Measurements from ENCODE around the gene LINGO1.
A peak's percentile ranks its signal among the peaks of the same experiment; 100 is the strongest.

Gene LINGO1, protein sequence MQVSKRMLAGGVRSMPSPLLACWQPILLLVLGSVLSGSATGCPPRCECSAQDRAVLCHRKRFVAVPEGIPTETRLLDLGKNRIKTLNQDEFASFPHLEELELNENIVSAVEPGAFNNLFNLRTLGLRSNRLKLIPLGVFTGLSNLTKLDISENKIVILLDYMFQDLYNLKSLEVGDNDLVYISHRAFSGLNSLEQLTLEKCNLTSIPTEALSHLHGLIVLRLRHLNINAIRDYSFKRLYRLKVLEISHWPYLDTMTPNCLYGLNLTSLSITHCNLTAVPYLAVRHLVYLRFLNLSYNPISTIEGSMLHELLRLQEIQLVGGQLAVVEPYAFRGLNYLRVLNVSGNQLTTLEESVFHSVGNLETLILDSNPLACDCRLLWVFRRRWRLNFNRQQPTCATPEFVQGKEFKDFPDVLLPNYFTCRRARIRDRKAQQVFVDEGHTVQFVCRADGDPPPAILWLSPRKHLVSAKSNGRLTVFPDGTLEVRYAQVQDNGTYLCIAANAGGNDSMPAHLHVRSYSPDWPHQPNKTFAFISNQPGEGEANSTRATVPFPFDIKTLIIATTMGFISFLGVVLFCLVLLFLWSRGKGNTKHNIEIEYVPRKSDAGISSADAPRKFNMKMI

DNA sequence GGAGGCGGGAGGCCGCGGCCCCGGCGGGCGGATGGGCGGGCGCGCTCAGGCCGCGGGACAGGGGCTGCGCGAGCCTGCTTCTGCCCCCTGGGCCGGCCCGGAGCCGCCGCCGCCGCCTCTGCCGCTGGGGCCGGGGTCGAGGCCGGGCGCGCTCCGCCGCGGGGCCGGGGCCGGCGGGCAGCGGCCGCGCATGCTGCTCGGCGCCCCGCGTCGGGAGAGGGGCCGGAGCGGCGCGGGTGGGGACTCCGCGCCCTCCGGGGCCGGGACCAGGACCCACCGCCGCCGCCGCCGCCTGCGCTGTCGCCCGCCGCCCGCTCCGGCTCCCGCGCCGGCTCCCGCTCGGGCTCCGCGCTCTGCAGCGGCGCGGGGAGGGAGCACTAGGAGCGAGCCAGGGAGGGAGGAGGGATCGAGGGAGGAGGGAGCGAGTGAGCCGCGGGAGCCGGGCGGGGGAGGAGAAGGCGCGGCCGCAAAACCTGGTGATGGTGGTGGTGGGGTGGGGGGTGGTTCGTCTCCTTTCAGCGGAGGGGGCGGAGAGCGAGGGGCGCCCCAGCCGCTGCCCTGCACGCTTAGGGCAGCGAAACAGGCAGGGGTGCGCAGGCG, at the start of gene LINGO1:
LINGO1 (minus strand) TSS at position 379 of the 600 bp plus-strand sequence. CDS start 597 bp downstream, outside the sequence.
- TF ChIP-seq JUND (IDR thresholded peaks at IDR 0.05; ENCODE audit: low read depth): no peak
- in situ Hi-C loops (cut with HindIII; ENCODE audit: low pct_unique_long_range_greater_than_20kb, low sequenced_read_pairs): no loop called here
- DNase-seq (ENCODE audit: low read depth in 1 of 2, low spot score in 1 of 2): peak; percentile 46 to 52

DNA sequence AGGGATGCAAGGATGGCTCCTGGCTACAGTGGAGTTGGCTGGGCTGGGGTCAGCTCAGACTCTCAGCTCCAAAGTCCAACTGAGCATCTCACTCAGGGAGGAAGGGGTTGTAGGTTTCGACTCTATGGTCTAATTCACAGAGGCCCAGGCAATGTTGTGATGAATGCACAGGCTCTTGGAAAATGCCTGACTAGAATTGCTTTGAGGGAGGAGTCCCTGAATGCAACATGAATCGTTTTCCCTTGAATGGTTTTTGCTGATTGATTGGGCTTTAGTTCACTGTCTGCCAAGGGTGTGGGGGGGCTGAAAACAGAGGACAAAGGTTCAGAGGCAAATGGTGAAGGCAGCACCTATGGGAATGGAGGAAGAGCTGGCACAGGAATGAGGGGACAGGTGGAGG, 48.6 kb upstream of the LINGO1 start:
- in situ Hi-C loops (cut with HindIII; ENCODE audit: low pct_unique_long_range_greater_than_20kb, low sequenced_read_pairs): no loop called here
- no peak for TF ChIP-seq JUND (IDR thresholded peaks at IDR 0.05; ENCODE audit: low read depth)
- DNase-seq (ENCODE audit: low read depth in 1 of 2, low spot score in 1 of 2): no peak

DNA sequence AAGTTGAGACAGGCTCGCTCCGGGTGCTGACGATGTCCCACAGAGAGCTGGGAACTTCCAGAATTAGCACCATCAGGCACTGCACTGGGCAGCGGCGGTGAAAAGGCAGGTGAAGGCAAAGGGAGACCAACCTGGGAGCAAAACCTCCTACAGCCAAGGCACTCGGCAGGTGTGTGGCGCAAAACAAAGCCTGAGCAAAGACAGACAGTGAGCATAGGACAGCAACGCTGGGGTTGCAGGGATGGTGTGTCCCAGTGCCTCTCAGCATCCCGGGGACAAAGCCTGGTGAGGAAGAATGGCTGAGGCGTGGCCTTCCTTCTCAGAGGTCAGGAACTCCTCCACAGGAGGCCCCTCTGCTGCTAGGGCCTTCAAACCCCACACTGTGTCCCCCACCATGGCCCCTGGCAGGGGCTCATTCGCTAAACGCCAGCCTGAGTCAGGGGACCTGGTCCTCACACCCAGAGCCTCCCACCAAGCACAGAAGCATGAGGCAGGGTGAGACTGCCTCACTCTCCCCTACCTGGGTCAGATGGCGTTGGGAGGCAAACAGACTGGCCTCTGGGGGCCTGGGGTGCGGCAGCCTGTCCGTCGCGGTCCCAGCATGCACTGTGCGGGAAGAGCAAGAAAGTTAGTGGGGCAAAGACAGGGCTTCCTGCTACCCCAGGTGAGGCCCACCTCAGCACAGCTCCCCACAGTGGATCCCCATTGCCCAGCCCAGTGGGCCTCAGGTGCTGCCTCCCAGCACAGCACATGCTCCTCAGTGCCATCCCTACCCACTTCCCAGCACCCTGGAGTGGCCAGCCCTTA, 44.1 kb upstream of the LINGO1 start:
- DNase-seq (ENCODE audit: low read depth in 1 of 2, low spot score in 1 of 2): no peak
- in situ Hi-C loops (cut with HindIII; ENCODE audit: low pct_unique_long_range_greater_than_20kb, low sequenced_read_pairs): no loop called here

DNA sequence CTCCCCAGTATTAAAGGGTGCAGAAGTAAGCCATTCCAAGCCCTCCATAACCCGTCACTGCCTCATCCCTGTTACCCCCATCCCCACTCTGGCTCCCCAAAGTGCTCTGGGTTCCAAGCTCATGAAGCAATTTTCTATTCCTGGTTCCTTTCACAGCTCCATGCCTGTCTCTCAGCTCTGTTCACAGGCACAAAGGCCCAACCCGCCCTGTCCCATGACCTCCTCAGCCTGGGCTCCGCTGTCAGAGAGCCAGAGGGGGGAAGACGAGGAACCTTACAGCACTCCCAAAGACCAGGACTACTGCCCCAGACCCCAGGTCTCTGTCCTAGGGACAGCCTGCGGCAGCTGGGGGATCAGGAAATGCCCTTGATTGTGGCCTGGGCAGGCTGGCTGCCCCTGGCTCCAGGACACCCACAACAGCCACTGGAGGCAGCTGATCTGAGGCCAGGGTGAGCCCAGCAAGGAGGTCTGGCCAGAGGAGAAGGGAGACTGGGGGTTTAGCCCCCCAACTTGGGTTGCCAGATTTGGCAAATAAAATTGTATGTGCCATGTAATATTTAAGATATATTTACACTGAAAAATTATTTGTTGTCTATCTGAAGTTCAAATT, 43.2 kb upstream of the LINGO1 start:
- TF ChIP-seq JUND (IDR thresholded peaks at IDR 0.05; ENCODE audit: low read depth): no peak
- DNase-seq (ENCODE audit: low read depth in 1 of 2, low spot score in 1 of 2): no peak
- in situ Hi-C loops (cut with HindIII; ENCODE audit: low pct_unique_long_range_greater_than_20kb, low sequenced_read_pairs): no loop called here

More for the DNA sequence above, 44.1 kb upstream of the LINGO1 start:
- TF ChIP-seq JUND (IDR thresholded peaks at IDR 0.05; ENCODE audit: low read depth): no peak

DNA sequence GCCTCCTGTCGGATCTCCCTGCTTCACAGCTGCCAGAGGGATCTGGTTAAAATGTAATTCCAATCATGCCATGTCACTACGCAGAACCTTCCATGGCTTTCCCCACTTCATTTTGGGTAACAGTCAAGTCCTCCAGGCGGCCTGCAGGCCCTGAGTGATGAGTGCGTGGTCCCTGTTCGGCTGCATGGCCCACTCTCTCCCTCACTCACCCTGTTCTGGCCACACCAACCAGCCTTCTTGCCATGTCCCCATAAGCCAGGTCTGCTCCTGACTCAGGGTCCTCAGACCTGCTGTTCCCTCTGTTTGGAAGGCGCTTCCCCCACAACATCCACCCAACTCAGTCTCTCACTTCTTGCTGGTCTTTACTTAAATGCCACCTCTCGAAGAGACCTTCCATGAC, 41.6 kb upstream of the LINGO1 start:
- DNase-seq (ENCODE audit: low read depth in 1 of 2, low spot score in 1 of 2): no peak
- no peak for TF ChIP-seq JUND (IDR thresholded peaks at IDR 0.05; ENCODE audit: low read depth)
- in situ Hi-C loops (cut with HindIII; ENCODE audit: low pct_unique_long_range_greater_than_20kb, low sequenced_read_pairs): no loop called here

DNA sequence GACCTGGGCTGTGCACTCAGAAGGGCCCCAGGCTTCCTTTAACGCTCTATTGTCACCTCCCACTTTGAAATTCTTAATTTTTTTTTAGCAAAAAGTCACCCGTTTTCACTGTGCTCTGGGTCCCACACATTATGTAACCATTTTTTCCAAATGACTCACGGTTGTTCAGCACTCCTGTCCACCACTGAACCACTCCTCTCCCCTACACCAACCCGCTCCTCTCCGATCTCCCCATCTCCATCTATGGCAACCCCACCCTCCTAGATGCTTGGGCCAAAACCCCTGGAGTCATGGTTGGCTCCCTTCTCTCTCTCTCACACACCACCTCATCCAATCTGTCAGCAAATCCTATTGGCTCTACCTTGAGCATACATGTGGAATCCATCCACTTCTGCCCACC, 41.2 kb upstream of the LINGO1 start:
- DNase-seq (ENCODE audit: low read depth in 1 of 2, low spot score in 1 of 2): no peak
- in situ Hi-C loops (cut with HindIII; ENCODE audit: low pct_unique_long_range_greater_than_20kb, low sequenced_read_pairs): no loop called here
- no peak for TF ChIP-seq JUND (IDR thresholded peaks at IDR 0.05; ENCODE audit: low read depth)

DNA sequence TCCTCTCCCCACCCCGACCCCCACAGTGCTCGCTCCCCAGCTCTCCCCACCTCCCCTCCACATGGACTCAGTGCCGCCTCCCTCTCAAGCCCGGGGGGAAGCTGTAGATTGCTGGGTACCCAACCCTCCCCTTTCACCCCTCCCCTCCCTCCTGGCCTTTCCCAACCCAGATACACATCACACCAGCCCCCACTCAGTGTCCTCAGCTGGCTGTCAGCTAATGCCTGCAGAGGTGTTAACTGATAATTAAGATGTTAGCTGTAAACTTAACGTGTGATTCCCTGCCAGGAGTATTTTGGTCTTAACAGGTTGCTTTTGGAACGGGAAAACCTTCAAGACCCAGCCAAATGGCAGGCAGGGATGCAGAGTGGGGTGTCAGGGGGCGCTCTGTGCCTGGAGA, 39.4 kb upstream of the LINGO1 start:
- no peak for TF ChIP-seq JUND (IDR thresholded peaks at IDR 0.05; ENCODE audit: low read depth)
- no peak for DNase-seq (ENCODE audit: low read depth in 1 of 2, low spot score in 1 of 2)
- in situ Hi-C loops (cut with HindIII; ENCODE audit: low pct_unique_long_range_greater_than_20kb, low sequenced_read_pairs): no loop called here

DNA sequence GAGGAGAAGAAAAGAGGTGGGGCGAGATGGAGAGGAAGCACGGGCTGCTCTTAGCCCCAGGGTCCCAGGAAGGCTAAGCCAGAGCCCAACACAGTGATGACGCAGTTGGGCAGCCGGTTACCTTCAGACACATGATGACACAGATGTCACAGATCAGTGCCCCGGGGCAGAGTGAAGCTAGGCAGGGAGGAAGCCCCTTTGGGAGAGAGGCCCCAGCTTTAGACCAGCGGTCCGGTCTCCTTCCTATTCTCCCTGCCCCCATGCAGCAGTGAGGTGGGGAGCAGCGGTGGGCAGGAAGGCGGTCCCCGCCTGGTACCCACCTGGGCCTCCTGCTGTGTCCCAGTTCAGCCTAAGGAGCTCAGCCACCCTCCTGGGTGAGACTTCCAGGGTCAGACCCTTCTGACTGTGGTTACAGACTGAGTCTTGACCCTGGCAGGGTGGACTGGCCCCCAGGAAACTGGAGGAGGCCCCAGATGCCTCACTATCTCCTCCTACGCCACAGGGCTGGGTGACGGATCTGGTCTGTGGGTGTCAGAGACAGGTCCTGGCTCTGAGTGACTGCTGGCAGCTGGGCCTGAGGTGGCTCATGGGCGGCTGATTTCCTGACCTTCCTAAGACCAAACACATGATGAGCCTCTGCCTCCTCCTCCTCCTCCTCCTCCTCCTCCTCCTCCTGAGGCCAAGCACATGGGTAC, 38.8 kb upstream of the LINGO1 start:
- in situ Hi-C loops (cut with HindIII; ENCODE audit: low pct_unique_long_range_greater_than_20kb, low sequenced_read_pairs): no loop called here
- TF ChIP-seq JUND (IDR thresholded peaks at IDR 0.05; ENCODE audit: low read depth): no peak
- DNase-seq (ENCODE audit: low read depth in 1 of 2, low spot score in 1 of 2): no peak

DNA sequence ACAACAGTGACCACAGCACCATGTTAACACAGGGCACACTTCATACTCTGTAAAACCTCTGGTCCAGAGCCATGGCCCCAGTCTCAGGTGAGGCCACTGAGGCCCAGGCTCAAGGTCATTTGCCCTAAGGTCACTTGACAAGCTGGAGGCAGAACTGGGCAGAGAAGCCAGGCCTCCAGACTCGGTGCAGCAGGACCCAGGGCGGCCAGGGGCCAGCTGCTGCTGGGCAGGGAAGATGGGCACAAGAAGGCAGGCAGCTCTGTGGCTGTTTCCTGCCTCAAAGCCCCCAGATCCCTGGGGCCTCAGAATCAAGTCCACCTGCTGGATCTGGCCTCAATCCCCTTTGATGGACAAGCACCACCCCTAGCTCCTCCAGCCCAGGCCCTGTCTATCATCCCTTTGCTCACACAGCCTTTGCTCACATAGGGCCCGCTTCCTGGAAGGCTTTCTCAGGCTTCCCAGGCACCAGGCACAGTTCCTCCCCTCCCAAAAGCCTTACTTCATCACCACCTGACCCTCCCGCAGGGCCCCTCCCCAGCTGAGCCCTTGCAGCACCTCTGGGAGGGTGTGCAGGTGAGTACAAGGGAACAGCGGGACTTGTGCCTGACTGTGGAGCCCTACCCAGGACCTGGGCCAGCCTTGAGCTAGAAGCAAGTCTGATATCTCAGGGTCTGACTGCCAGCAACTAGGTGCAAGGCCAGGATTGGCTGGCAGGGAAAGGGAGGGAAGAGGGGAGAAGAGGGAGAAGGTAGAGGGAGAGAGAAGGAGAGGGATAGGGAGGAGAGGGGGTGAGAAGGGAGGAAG, 38.0 kb upstream of the LINGO1 start:
- no peak for DNase-seq (ENCODE audit: low read depth in 1 of 2, low spot score in 1 of 2)
- no peak for TF ChIP-seq JUND (IDR thresholded peaks at IDR 0.05; ENCODE audit: low read depth)
- in situ Hi-C loops (cut with HindIII; ENCODE audit: low pct_unique_long_range_greater_than_20kb, low sequenced_read_pairs): no loop called here

DNA sequence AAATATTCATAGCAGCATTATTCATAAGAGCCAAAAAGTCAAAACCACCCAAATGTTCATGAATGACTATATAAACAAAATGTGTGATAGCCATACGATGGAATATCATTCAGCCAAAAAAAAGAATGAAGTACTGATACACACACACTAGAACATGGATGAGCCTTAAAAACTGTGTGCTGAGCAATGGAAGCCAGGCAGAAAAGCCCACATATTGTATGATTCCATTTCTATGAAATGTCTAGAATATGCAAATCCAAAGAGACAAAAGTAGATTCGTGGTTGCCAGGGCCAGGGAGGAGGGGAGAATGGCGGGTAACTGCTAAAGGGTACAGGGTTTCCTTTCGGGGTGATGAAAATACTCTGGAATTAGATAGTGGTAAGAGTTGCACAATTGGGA, 37.2 kb upstream of the LINGO1 start:
- TF ChIP-seq JUND (IDR thresholded peaks at IDR 0.05; ENCODE audit: low read depth): no peak
- in situ Hi-C loops (cut with HindIII; ENCODE audit: low pct_unique_long_range_greater_than_20kb, low sequenced_read_pairs): no loop called here
- no peak for DNase-seq (ENCODE audit: low read depth in 1 of 2, low spot score in 1 of 2)
